MV-4-11 (cell line): ENCODE results near the gene SBK1.
"Not testable (repeated sequence)": the region's sequence is repeated elsewhere in the genome, so short reads cannot be mapped to it uniquely, and the experiment has no call there.

ENCODE experiments used
- DNase-seq: peaks from one replicate; lab custom pipeline; 2025; lab: John Stamatoyannopoulos, UW

Gene SBK1

GRCh38 chr16:28291651-28292626, at the start of gene SBK1:
TSS of gene SBK1 (plus strand) at chr16:28292525. CDS start at chr16:28317392, 24,867 bp downstream.
- peak; percentile 6 for DNase-seq

DNA sequence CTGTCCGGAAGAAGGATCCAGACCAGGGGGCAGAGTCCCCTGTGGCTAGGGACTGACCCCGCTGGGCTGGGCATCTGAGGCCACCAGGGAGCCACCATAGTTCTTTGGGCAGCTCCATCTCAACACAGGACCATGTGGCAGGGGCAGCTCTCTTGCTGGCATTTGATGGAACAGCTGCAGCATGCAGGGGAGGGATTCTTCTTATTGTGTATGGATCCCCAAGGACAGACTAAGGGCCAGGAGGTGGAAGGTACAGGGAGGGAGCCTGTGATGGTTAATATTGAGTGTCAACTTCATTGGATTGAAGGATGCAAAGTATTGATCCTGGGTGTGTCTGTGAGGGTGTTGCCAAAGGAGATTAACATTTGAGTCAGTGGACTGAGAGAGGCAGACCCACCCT, 42.8 kb upstream of the SBK1 start:
- DNase-seq = not testable (repeated sequence)

GRCh38 chr16:28250999-28251398, 41.3 kb upstream of the SBK1 start:
- no peak for DNase-seq

GRCh38 chr16:28254158-28254557, 38.2 kb upstream of the SBK1 start:
- DNase-seq = no peak

DNA sequence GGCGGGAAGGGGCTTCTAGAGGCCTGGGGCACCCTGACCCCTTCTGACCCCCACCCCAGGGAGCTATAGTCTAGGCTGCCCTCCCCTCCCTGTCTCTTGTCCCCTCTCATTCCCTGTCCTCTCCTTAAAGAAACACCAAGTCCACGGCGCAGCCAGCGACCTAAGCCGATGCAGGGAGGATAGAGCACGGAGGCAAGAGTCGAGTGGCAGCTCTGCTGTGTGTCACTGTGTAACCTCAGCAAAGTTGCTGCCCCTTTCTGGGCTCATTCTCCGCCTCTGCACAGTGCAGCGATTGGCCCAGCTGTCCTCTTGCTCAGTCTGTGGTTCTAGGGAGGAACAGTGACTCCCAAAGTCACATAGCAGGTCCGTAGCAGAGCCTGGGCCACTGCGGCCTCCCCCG, 36.5 kb upstream of the SBK1 start:
- DNase-seq = no peak

GRCh38 chr16:28257256-28257655, 35.1 kb upstream of the SBK1 start:
- DNase-seq = no peak

GRCh38 chr16:28258567-28258966, 33.8 kb upstream of the SBK1 start:
- DNase-seq = no peak

DNA sequence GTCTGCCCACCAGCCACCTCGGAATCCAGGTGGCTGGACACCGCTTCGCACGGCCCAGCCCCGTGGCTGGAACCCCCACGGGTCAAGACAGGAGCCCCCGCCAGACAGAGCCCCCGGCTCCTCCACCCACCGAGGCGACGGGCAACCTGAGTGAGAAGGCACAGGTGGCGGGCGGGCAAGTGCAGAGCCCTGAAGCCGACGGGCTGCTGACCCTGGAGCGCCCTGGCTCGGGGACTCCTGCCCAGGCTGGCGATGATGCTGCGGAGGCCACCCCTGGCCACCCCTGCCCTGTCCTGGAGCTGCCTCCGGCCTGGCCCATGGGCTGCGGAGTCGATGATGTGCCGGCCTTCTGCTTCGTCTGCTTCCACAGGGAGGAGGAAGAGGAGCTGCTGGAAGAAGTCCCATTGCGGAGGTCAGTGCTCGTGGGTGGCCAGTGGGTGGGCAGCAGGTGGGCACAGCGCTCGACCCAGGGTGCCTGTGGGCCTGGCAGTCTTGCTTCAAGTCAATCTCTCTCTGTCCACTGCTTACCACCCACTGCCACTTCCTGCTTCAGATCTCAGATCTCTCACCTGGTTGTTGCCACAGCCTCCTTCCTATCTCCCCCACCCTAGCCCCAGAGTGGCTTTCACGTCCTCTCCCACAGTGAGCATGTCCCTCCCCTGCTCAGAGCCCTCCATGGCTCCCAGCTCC, 33.1 kb upstream of the SBK1 start:
- no peak for DNase-seq

GRCh38 chr16:28259781-28260150, 32.6 kb upstream of the SBK1 start:
- DNase-seq = no peak

DNA sequence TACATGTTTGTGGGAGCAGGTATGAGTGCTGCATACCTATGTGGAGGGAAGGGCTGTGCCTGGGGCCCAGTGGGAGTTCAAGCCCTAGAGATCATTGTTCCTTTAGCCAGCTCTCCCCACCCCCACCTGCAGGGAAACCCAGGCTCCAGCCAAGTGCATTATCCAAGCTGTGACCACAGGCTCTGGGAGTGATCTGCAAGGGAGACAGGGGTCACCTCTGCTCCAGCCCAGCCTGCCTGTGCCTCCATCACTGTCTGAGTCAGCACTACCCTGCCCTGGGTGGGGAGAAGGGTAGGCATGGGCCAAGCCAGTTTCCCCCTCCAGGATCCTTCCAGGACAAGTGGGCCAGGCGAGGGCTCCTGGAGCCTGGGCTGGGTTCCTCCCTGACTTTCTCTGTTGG, 32.1 kb upstream of the SBK1 start:
- no peak for DNase-seq

GRCh38 chr16:28261942-28262341, 30.4 kb upstream of the SBK1 start:
- no peak for DNase-seq

DNA sequence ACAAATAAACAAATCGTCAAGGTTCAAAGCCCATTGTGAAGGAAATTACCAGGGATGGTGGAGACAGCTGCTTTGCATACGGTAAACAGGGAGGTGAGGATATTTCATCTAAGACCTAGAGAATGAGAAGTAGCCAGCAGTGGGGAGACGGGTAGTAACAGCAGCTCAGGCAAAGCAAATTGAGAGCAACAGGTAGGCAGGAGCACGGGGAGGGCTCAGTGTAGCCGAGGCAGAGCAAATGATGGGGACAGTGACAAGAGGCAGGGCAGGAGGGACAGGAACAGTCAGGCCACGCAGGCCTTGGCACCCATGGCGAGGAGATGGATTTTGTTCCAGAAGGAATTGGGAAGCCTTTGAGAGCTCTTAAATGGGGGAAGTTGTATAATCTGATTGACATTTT, 29.0 kb upstream of the SBK1 start:
- no peak for DNase-seq

GRCh38 chr16:28264656-28265055, 27.7 kb upstream of the SBK1 start:
- peak; percentile 25 for DNase-seq

- DNase-seq = no peak
These were observed 26.5 kb upstream of the SBK1 start for GRCh38 chr16:28265822-28266221.

GRCh38 chr16:28267356-28267755, 25.0 kb upstream of the SBK1 start:
- DNase-seq = no peak

DNA sequence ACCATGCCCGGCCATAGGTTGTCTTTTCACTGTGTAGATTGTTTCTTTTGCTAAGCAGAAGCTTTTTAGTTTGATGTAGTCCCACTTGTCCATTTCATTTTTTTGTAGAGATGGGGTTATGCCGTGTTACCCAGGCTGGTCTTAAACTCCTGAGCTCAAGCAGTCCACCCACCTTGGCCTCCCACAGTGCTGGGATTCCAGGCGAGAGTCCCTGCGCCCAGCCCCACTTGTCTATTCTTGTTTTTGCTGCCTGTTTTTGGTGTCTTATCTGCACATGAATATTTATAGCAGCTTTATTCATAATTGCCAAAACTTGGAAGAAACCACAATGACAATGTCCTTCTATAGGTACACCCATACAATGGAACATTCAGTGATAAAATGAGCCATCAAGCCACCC, 18.8 kb upstream of the SBK1 start:
- no peak for DNase-seq

DNA sequence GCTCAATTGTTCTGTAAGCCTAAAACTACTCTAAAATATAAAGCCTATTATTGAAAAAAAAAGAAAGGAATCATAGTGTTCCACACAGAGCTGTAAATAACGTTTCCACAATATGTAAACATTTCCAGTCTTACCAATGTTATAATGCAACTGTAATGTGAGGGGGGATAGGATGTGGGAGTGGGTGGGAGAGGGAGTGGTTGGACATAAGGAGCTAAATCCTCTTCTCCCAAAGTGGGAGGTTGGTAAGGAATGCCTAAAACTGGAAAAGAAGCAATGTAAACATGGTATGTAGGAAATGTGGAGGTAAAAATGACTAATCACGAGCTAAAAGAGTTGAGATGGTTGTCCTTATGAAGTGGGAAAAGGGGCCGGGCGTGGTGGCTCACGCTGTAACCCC, 17.6 kb upstream of the SBK1 start:
- DNase-seq = no peak

DNA sequence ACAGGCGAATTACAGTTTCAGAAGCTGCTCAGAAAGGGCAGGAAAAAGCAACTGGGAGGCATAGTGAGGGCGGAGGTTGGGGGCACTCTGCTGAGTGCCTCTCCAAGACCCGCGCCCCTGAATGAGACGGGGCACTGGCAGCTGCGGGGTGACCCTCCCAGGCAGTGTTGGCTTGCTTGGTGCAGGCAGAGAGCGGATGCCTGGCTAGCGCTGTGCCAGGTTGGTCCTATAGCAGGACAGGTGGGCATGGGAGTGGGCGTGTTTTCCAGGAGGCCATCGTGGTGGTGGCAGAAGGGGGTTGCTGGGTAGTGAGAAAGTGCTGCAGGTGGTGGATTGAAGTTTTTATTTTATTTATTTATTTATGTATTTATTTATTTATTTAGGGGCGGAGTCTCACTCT, 16.0 kb upstream of the SBK1 start:
- DNase-seq = no peak

GRCh38 chr16:28277537-28278388, 14.6 kb upstream of the SBK1 start:
- DNase-seq = peak; percentile 53

DNA sequence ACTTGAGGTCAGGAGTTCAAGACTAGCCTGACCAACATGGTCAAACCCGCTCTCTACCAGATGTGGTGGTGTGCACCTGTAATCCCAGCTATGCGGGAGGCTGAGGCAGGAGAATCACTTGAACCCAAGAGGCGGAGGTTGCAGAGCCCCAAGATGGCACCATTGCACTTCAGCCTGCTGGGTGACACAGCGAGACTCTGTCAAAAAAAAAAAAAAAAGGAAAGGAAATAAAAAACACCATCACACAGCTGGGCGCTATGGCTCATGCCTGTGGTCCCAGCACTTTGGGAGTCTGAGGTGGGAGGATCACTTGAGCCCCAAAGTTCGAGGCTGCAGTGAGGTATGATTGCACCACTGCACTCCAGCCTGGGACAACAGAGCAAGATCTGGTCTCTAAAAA, 13.3 kb upstream of the SBK1 start:
- peak; percentile 7 for DNase-seq

DNA sequence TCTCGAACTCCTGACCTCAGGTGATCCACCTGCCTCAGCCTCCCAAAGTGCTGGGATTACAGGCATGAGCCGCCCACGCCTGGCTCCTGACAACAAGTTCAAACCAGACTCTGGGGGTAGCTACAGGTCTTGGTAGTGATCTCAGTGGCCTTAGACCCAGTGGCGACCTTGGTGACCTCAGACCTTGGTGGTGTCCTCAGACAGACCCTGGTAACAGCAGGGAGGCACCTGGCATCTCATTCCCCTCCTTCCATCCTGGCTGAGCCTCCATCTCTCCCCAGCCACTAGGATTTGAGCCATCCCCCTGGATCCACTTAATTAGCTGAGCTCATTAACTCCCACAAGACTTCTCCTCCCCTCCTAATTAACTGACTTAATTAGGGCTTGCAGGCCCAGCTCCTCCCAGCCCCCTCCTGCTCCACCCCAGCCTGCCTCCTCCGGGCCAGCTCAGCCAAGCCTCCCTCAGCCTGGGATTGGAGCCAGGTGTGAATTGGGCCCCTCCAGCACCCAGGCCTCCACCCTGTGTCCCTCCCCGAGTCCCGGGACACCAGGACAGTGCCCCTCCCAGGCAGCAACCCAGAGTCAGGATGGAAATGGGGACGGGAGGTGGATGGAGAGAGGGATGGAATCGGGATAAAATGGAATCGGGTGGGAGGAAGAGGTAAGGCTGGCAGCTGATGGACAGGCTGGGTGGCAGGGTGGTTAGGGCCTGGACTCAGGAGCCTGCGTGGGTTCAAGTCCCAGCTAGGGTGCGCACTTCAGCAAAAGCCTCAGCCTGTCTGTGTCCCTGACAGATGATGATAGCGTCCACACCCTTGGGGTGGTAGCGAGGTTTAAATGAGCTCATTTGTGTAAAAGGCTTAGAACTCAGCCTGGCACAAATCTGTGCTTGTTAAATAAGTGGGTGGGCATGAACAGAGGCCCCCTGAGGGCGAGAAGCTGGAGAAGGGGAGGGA, 11.2 kb upstream of the SBK1 start:
- no peak for DNase-seq
